Hematopoietic multipotent progenitor cell treated with erythropoietin and hydrocortisone succinate and interleukin-3 and kit ligand, for 8 days (in vitro differentiated cells): ENCODE results near the gene THOC1.

Experiments used
- DNase-seq: peaks from one replicate; pipeline ENCODE4 v3.0.0-alpha.2; 2015

THOC1 gene

GRCh38 chr18:211582-211981 lies 56.3 kb downstream of the THOC1 start:
- no peak for DNase-seq

GRCh38 chr18:210733-211132 lies 57.1 kb downstream of the THOC1 start:
- DNase-seq = no peak

- DNase-seq = no peak
Measured at GRCh38 chr18:210075-210474, 57.8 kb downstream of the THOC1 start.

- no peak for DNase-seq
Measured at GRCh38 chr18:199768-200167, 68.1 kb downstream of the THOC1 start.

- no peak for DNase-seq
Measured at GRCh38 chr18:199214-199613, 68.6 kb downstream of the THOC1 start.

GRCh38 chr18:195651-196050 lies 72.2 kb downstream of the THOC1 start:
- DNase-seq = no peak

GRCh38 chr18:192801-193200 lies 75.0 kb downstream of the THOC1 start:
- no peak for DNase-seq

GRCh38 chr18:191725-192124 lies 76.1 kb downstream of the THOC1 start:
- no peak for DNase-seq

- no peak for DNase-seq
Measured at GRCh38 chr18:189254-189653, 78.6 kb downstream of the THOC1 start.

GRCh38 chr18:183769-184168 lies 84.1 kb downstream of the THOC1 start:
- DNase-seq = peak; percentile 42

- no peak for DNase-seq
Measured at GRCh38 chr18:181711-182110, 86.1 kb downstream of the THOC1 start.

GRCh38 chr18:179499-179898 lies 88.3 kb downstream of the THOC1 start:
- no peak for DNase-seq

- DNase-seq = no peak
Measured at GRCh38 chr18:172361-172760, 95.5 kb downstream of the THOC1 start.
